CD14-positive monocyte (primary cell): Measurements from ENCODE around the gene NRGN. TPM values are rescaled to one million over a fixed set of nuclear protein-coding genes. Genes with fewer than 3 reads are reported as not detected.

ENCODE experiments used
- DNase-seq, 3 donors: peaks; one replicate each; pipeline ENCODE4 v3.0.0-alpha.2; 2011 to 2022
- H2AFZ ChIP-seq: 2 replicates; pipeline ENCODE4 v1.6.0; 2012; ENCODE audit warnings: mild to moderate bottlenecking, low read depth, low read length, inconsistent platforms; ENCODE audit not compliant: insufficient read depth, poor library complexity, severe bottlenecking
- H3K27ac ChIP-seq, 2 donors: 1 replicate in 1 of 2; 2 replicates in 1 of 2; pipeline ENCODE4 v1.5.1; 2012 to 2013; ENCODE audit warnings: low read length in 2 of 2, control low read depth in 1 of 2, inconsistent platforms in 1 of 2, low read depth in 1 of 2, mild to moderate bottlenecking in 1 of 2
- H3K27me3 ChIP-seq, 2 donors: one replicate each; pipeline versions ENCODE4 v1.6.0 to v1.6.1; 2011 to 2013; ENCODE audit warnings: low read length in 2 of 2; ENCODE audit not compliant: control insufficient read depth in 2 of 2, insufficient read depth in 2 of 2
- H3K36me3 ChIP-seq, 2 donors: replicated peaks in 1 of 2; 1 replicate in 1 of 2; 2 replicates in 1 of 2; pipeline versions ENCODE4 v1.5.1 to v1.6.1; 2012 to 2013; ENCODE audit warnings: low read length in 2 of 2, control low read depth in 1 of 2, inconsistent platforms in 1 of 2, mild to moderate bottlenecking in 1 of 2; ENCODE audit not compliant: insufficient read depth in 2 of 2, control insufficient read depth in 1 of 2
- H3K4me1 ChIP-seq, 2 donors: 1 replicate in 1 of 2; 2 replicates in 1 of 2; pipeline versions ENCODE4 v1.5.1 to v1.6.1; 2012 to 2013; ENCODE audit warnings: low read length in 2 of 2, control low read depth in 1 of 2, inconsistent platforms in 1 of 2, mild to moderate bottlenecking in 1 of 2, moderate library complexity in 1 of 2; ENCODE audit not compliant: insufficient read depth in 2 of 2, control insufficient read depth in 1 of 2
- H3K4me2 ChIP-seq: replicated peaks from 2 replicates; pipeline ENCODE3; 2012; ENCODE audit warnings: low read length, moderate library complexity, mild to moderate bottlenecking; ENCODE audit not compliant: poor library complexity, severe bottlenecking; ENCODE audit errors: extremely low read depth
- H3K4me3 ChIP-seq, 3 experiments: fragments of 200-600 bp in 1 of 3; sonication (generic) in 1 of 3; replicated peaks in 1 of 3; 1 replicate in 2 of 3; 2 replicates in 1 of 3; pipeline ENCODE4 v1.5.1; 2011 to 2013; ENCODE audit warnings: low read length in 3 of 3, mild to moderate bottlenecking in 3 of 3, control low read depth in 2 of 3, low read depth in 2 of 3, inconsistent platforms in 1 of 3, moderate library complexity in 1 of 3
- H3K79me2 ChIP-seq: 2 replicates; pipeline ENCODE4 v1.6.0; 2012; ENCODE audit warnings: mild to moderate bottlenecking, control low read depth, inconsistent platforms, low read length, moderate library complexity; ENCODE audit not compliant: insufficient read depth
- H3K9ac ChIP-seq: 2 replicates; pipeline ENCODE4 v1.6.0; 2017; ENCODE audit warnings: low read length, mild to moderate bottlenecking; ENCODE audit not compliant: insufficient read depth, poor library complexity, severe bottlenecking
- H3K9me3 ChIP-seq, 2 donors: replicated peaks in 1 of 2; 1 replicate in 1 of 2; 2 replicates in 1 of 2; pipeline versions ENCODE4 v1.5.1 to v1.6.1; 2012 to 2013; ENCODE audit warnings: low read length in 2 of 2, control low read depth in 1 of 2; ENCODE audit not compliant: control insufficient read depth in 1 of 2, insufficient read depth in 1 of 2
- H4K20me1 ChIP-seq: 2 replicates; pipeline ENCODE4 v1.6.0; 2012; ENCODE audit warnings: mild to moderate bottlenecking, low read length, control low read depth, moderate library complexity; ENCODE audit not compliant: insufficient read depth
- H3K27ac Mint-ChIP-seq, 7 donors: one replicate each; pipeline ENCODE4 v1.8.0; 2020; ENCODE audit warnings: mild to moderate bottlenecking in 7 of 7, mixed read lengths in 7 of 7, moderate library complexity in 6 of 7, inconsistent platforms in 2 of 7
- H3K27me3 Mint-ChIP-seq, 3 donors: one replicate each; pipeline ENCODE4 v1.8.0; 2021 to 2022; ENCODE audit warnings: low read depth in 3 of 3, mild to moderate bottlenecking in 3 of 3, mixed read lengths in 3 of 3, moderate library complexity in 3 of 3, inconsistent platforms in 1 of 3
- H3K36me3 Mint-ChIP-seq, 2 donors: one replicate each; pipeline ENCODE4 v1.8.0; 2020; ENCODE audit warnings: mixed read lengths in 2 of 2, inconsistent platforms in 1 of 2, mild to moderate bottlenecking in 1 of 2
- H3K4me1 Mint-ChIP-seq: one replicate; pipeline ENCODE4 v1.8.0; 2020; ENCODE audit warnings: mild to moderate bottlenecking, mixed read lengths
- H3K4me3 Mint-ChIP-seq, 2 donors: one replicate each; pipeline ENCODE4 v1.8.0; 2020; ENCODE audit warnings: mild to moderate bottlenecking in 2 of 2, mixed read lengths in 2 of 2, moderate library complexity in 1 of 2
- H3K9me3 Mint-ChIP-seq, 7 donors: one replicate each; pipeline ENCODE4 v1.8.0; 2020 to 2022; ENCODE audit warnings: mixed read lengths in 7 of 7, mild to moderate bottlenecking in 6 of 7, moderate library complexity in 6 of 7, inconsistent platforms in 2 of 7
- CTCF ChIP-seq: fragments of 200-600 bp; IDR thresholded peaks from one replicate; pipeline ENCODE4 v1.8.0; 2022; ENCODE audit warnings: antibody characterized with exemption, mild to moderate bottlenecking
- WGBS: methylation state at CpG from one replicate; pipeline ENCODE4 v1.1.5; 2013; ENCODE audit warnings: missing lambda C conversion rate; ENCODE audit not compliant: insufficient coverage; 5-methylcytosine and 5-hydroxymethylcytosine counted together
- intact Hi-C, 2 donors: fragments of 100-400 bp; cut with micrococcal nuclease; formaldehyde crosslinking; loops; one replicate each; pipeline versions ENCODE4 v1.15.0 to v1.15.1; 2023
- polyA plus RNA-seq, 3 donors: library from polyadenylated mRNA; depleted of rRNA in 1 of 3; unstranded in 2 of 3; stranded (reverse) in 1 of 3; fragments of 300-500 nt in 2 of 3; fragments of >200 nt in 1 of 3; fragmentation: Illumina TruSeq in 2 of 3; gene quantifications; 1 replicate in 2 of 3; 2 replicates in 1 of 3; pipeline ENCODE4 v1.2.3, GENCODE V29; 2012 to 2021

NRGN gene
- polyA plus RNA-seq, 3 donors, result 17.2 to 125 (median 19.2) TPM

DNA sequence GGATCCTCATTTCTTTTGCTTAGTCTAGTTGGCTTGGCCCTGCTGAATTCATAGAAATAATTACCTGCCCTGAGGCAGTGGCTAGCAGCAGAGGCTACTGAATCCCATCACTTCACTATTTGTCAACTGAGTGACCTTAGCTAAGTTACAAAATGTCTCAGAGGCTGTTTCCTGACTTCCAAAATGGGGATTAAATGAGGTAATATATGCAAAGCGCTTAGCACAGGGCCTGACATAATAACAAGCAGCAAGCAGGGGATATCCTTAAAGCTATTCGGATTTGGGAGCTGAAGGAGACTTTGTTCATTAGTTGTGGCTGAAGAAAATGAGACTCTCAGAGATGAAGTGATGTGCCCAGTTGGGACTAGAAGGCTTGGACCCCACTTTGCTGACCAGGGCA is 2.8 kb downstream of the NRGN start:
- H3K27ac Mint-ChIP-seq, result no peak overlapping the region
- Histone ChIP-seq H3K36me3 (peaks cover 13 to 21% of the 10 kb centered on the region in 2 donors), H4K20me1 (peaks cover 54% of the 10 kb centered on the region), H3K4me2 (no peak overlapping the region), H3K27ac (no peak overlapping the region), H3K9ac (no peak overlapping the region), H3K27me3 (no peaks in the 10 kb centered on the region), H3K4me3 (no peak overlapping the region), H3K9me3 (no peaks in the 10 kb centered on the region), H2AFZ (no peak overlapping the region), H3K4me1 (peaks cover 59 to 78% of the 10 kb centered on the region in 2 donors), H3K79me2 (peaks cover 44% of the 10 kb centered on the region)
- TF ChIP-seq CTCF, result no peak
- intact Hi-C loops, result no loop called here
- H3K4me1 Mint-ChIP-seq, result peaks cover 72% of the 10 kb centered on the region
- H3K4me3 Mint-ChIP-seq, result no peak overlapping the region
- H3K27me3 Mint-ChIP-seq, result peaks cover 0 to 6% (median 2%) of the 10 kb centered on the region in 3 donors
- peaks cover 19 to 28% of the 10 kb centered on the region in 2 donors for H3K36me3 Mint-ChIP-seq
- no peak for DNase-seq
- peaks cover 0 to 3% (median 0%) of the 10 kb centered on the region in 7 donors for H3K9me3 Mint-ChIP-seq
- 100% methylated on average over 1 of the region's 2 CpGs for WGBS

DNA sequence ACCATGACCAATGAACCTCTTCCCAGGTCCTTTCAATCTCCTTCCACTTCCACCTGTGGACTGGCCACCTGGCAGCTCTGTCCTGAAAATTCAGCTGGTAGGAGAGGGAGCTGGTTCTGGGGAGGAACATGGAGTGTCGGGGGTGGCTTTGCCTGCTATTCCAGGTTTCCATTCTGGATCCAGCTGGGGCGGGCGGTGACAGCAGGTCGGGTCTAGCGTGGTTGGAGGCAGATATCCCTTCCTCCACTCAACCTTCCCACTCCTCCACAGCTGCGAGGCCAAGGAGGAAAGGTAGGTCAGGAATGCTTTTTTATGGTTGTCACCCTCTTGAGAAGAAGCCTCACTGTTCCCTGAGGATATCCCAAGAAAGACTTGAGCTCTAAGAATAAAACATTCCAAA is 3.3 kb downstream of the NRGN start:
- Mint-ChIP-seq H3K36me3 (peaks cover 19 to 28% of the 10 kb centered on the region in 2 donors), H3K4me1 (peaks cover 71% of the 10 kb centered on the region), H3K4me3 (no peak overlapping the region), H3K9me3 (peaks cover 0 to 3% (median 0%) of the 10 kb centered on the region in 7 donors), H3K27me3 (peaks cover 0 to 3% (median under 1%) of the 10 kb centered on the region in 3 donors), H3K27ac (peak overlapping the region in 1 of 7 donors; percentile 20)
- DNase-seq, result no peak
- H3K27me3 ChIP-seq, result no peaks in the 10 kb centered on the region
- no peak overlapping the region for H3K4me2 ChIP-seq
- no peak overlapping the region for H3K4me3 ChIP-seq
- intact Hi-C loops, result no loop called here
- no peak overlapping the region for H3K9ac ChIP-seq
- no peak overlapping the region for H2AFZ ChIP-seq
- no CpG with 5 or more reads among the region's 6 CpGs for WGBS
- H4K20me1 ChIP-seq, result peaks cover 54% of the 10 kb centered on the region
- no peak for TF ChIP-seq CTCF
- peaks cover 44% of the 10 kb centered on the region for H3K79me2 ChIP-seq
- peaks cover 55 to 76% of the 10 kb centered on the region in 2 donors for H3K4me1 ChIP-seq
- no peak overlapping the region for H3K27ac ChIP-seq
- no peaks in the 10 kb centered on the region for H3K9me3 ChIP-seq
- H3K36me3 ChIP-seq, result peaks cover 13 to 21% of the 10 kb centered on the region in 2 donors
